NK-92 (cell line): Measurements from ENCODE around the gene SCAF1.
"Not testable (repeated sequence)": the region's sequence is repeated elsewhere in the genome, so short reads cannot be mapped to it uniquely, and the experiment has no call there.

Source experiments
- DNase-seq: peaks from one replicate; lab custom pipeline; 2025; ENCODE audit not compliant: unreplicated experiment; lab: John Stamatoyannopoulos, UW

Gene SCAF1

GRCh38 chr19:49613374-49613773, 28.6 kb upstream of the SCAF1 start:
- DNase-seq, result no peak

DNA sequence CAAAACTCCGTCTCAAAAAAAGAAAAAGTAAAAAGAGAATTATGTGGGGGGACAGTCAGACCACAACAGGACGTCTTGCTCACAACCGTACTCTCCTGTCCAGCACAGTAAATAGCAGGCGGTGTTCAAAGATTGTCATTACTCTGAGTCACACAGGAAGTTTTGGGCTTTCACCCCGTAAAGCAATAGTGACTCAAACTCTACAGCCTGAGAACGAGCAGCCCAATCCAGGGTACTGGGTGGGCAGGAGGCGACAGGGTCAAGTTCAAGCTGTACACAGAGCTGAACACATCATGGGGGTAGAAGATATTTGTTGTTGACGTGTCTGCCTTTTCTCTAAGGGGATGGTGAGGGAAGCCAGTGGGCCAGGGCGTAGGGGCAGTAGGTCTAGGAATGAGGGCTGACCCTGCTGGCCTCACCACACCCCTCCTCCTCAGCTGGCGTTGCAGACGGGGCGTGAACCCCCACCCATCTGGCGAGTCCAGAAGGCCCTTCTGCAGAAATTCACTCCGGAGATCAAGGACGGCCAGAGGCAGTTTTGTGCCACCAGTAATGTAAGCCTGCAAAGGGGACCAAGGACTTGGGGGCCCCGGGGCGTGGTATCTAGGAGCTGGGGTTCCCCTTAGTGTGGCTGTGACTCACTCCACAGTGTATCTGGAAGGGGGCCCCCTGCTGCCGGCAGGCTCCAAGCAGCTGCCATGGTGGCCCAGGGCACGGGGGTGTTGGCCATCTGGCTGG, 27.7 kb upstream of the SCAF1 start:
- no peak for DNase-seq

GRCh38 chr19:49615861-49616260, 26.1 kb upstream of the SCAF1 start:
- DNase-seq, result no peak

DNA sequence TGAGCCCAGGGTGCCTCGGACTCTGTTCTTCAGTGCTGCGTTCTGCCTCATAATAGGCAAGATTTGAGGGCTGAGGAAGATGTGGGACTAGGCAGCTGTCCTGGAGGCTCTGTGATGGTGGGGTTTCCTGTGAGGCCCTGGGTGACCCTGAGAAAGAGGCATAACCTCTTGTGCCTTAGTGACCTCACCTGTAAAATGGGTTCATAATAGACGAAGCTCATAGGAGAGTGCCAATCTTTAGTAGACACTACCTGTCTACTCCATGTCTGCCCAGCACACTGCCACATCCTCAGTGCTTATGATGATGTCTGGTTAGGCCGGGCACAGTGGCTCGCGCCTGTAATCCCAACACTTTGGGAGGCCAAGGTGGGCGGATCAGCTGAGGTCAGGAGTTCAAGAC, 25.5 kb upstream of the SCAF1 start:
- no peak for DNase-seq

DNA sequence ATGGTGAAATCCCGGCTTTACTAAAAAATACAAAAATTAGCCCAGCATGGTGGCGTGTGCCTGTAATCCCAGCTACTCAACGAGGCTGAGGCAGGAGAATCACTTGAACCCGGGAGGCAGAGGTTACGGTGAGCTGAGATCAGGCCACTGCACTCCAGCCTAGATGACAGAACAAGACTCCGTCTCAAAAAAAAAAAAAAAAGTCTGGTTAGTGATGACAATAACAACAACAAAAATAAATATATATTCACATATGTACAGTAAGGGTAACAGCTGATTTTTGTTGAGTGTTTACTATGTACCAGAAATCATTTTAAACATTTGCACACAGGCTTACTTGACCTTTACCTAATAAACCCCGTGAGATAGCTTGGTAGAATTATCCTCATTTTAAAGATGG, 25.1 kb upstream of the SCAF1 start:
- no peak for DNase-seq

- DNase-seq, result not testable (repeated sequence)
Measured at GRCh38 chr19:49617860-49618259, 24.1 kb upstream of the SCAF1 start.

DNA sequence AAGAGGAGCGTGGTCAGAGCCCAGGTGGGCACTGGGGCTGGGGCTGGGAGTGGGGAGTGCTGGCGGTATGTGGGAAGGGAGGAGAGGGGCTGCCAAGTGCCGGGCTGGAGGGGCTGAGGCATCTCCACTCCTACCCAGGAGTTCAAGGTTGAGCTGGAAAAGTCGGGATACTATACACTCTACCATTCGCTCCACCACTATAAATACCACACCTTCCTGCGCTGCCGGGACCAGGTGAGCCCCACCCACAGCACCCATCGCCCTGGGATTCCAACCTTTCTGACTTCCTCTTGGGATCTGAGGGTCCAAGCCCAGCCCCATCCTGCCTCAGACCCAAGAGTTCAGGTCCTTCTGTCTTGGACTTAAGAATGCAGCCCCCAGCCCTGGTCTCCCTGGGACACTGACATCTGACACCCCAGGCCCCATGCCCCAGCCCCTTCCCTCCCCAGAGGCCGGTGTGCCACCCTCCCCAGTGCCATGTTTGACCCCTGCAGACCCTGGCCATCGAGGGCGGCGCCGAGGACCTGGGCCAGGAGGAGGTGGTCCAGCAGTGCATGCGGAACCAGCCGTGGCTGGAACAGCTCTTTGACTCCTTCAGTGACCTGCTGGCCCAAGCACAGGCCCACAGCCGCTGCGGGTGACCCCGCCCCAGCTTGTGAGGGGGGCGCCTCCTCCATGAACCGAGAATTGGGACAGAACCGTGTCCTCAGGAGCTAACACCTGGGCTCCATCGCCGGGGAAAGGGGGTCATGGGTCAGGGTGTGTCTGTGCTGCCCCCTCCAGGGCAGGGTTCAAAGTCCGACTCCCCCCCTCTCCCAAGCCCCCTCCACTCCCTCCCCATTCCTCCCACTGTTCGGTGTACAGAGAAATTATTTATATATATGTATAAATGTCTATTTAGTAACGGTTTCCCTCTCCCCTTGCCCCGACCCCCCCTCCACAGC, 16.8 kb upstream of the SCAF1 start:
- no peak for DNase-seq

DNA sequence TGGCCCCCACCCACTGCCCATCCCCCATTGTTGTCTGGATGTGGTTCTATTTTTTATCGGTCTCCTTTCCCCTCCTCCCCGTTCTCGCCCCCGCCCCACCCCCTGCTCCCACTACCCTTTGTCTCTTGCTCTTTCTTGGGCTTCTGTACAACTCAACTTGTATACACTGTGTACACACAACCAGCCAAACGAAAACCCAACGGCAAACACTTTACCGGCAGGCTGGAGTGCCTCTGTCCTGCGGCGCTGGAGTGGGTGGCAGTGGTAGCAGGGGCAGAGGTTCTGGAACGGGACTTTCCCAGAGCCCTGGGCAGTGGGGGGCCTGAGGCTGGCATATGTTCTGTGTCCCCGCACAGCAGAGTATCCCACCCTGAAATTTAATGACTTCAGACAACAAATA, 15.8 kb upstream of the SCAF1 start:
- no peak for DNase-seq

DNA sequence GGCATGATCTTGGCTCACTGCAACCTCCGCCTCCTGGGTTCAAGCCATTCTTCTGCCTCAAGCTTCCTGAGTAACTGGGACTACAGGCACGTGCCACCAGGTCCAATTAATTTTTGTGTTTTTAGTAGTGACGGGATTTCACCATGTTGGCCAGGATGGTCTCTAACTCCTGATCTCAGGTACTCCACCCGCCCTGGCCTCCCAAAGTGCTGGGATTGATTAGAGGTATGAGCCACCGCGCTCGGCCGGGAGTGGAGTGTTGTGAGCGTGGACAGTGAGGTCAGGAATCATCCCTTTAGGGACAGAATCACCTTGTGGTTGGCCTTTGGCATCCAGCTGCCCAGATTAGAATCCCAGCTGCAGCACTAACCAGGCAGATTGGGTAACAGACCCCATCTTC, 12.3 kb upstream of the SCAF1 start:
- no peak for DNase-seq

DNA sequence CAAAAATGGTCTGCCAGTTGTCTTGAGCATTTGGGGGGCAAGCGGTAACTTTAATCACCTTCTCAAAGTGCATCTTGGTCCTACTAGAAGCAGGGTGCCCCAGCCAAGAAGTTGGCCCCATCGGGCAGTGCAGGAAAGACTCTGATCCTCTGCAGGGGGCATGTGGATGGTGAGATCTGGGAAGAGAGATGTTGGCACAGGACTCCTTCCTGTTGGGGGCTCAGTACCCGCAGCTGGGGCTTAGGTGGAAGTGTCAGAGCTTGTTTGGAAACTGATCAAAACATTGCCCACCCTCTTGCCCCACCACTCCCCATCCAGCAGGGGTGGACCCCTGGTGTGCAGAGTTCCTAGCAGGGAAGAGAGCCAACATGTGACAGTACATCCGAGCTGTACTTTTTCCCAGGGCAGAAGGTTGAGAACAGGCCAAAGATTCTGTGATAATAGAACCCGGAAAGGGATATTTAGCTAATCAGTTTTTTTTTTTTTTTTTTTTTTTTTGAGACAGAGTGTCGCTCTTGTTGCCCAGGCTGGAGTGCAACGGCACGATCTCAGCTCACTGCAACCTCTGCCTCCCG, 10.9 kb upstream of the SCAF1 start:
- DNase-seq, result no peak

GRCh38 chr19:49631610-49632192, 10.3 kb upstream of the SCAF1 start:
- no peak for DNase-seq

DNA sequence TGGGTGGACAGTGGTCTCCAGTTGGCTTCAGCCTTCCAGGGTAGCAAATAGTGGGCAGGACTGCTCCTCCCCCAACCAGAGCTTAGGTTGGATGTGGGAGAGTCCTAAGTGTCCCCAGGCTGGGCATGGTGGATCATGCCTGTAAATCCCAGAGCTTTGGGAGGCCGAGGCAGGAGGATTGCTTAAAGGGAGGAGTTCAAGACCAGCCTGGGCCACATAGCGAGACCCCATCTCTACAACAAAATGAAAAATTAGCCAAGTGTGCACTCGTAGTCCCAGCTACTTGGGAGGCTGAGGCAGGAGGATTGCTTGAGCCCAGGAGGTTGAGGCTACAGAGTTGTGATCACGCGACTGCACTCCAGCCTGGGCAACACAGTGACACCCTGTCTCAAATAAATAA, 9.4 kb upstream of the SCAF1 start:
- no peak for DNase-seq

GRCh38 chr19:49633273-49633672, 8.7 kb upstream of the SCAF1 start:
- not testable (repeated sequence) for DNase-seq

DNA sequence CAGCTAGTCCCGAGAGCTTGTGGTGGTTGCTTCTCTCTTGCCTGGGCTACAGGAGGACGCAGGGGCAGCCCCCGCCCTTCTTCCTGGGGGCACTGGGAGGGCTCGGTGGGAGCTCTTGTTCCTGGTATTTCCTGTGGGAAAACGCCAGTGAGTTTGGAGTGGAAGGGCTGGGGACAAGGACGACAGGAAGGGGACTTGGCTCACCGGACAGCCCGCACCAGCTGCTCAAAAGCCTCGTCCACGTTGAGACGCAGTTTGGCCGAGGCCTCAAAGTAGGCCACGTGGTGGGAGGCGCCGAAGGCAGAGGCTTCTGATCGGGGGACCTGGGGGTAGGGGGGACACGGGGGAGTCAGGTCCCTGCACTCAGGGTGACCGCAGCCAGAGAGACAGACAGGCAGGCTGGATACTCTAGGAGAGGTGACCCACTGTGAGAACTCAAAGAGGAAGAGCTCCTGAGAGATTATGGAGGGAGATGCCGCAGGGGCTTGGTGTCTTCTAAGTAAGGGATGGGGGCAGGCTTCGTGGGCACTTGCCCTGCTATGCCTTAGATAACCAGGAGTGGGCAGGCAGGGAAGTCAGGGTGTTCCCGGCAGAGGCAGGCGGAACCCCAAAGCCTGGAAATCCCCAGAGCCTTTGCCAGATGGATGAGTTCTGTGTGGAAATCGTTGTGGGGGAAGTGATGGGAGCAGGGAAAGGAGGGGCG, 6.3 kb upstream of the SCAF1 start:
- no peak for DNase-seq

- no peak for DNase-seq
Measured at GRCh38 chr19:49636233-49636932, 5.6 kb upstream of the SCAF1 start.

GRCh38 chr19:49637821-49638738, 3.9 kb upstream of the SCAF1 start:
- no peak for DNase-seq

- no peak for DNase-seq
Measured at GRCh38 chr19:49639401-49640112, 2.5 kb upstream of the SCAF1 start.

- peak; percentile 99 for DNase-seq
Measured at GRCh38 chr19:49640113-49640898, 1.7 kb upstream of the SCAF1 start, which contains the start of gene RRAS. Gene RRAS (minus strand): TSS chr19:49640143. CDS start chr19:49640098, 45 bp downstream.
